HG03457 (cell line): ENCODE results near the gene SPRR1A.

Source experiments
- ATAC-seq: cut with Tn5 transposase; IDR thresholded peaks from one replicate; pipeline ENCODE4 v1.9.1; 2021; ENCODE audit warnings: moderate number of reproducible peaks; ENCODE audit not compliant: unreplicated experiment

Gene SPRR1A

DNA sequence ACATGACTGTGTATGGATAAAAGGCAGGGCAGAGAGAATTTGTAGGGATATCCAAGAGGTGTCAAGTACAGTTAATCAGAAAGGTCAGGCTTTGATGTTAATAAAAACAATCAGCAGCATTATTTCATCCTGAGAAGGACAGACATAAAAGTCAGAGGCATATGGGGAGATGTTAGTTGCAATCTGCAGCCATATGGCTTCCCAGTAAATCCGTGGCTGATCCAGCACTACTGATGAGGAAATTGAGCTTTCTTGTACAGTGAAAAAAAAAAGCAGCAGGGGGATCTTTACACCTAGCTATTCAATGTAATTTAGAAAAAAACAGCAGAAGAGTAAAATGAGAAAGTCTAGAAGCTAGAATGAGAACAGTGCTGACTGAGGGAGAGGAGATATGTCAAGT lies 44.9 kb downstream of the SPRR1A start:
- no peak for ATAC-seq

DNA sequence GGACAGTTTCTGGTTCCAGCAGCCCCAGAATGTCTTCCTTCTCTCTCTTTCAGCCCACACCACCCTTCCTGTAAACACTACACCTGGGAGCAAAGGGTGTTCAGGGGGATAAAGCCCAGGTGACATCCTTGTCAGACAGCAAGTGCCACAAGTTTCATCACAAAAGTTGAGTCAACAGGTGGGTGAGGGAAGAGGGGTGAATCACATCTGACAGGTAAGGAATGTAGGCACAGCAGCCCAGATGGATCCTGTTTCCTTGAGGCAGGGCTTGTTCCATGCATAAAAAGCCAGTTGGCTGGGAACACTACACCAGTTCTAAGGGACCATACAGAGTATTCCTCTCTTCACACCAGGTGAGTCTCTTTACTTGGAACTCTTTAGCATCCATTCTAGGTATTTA lies 47.0 kb downstream of the SPRR1A start, which contains the start of gene SPRR1B:
Gene SPRR1B (plus strand): TSS at position 309 of the 400 bp plus-strand sequence. CDS start 1,143 bp downstream, outside the sequence.
- ATAC-seq: no peak

DNA sequence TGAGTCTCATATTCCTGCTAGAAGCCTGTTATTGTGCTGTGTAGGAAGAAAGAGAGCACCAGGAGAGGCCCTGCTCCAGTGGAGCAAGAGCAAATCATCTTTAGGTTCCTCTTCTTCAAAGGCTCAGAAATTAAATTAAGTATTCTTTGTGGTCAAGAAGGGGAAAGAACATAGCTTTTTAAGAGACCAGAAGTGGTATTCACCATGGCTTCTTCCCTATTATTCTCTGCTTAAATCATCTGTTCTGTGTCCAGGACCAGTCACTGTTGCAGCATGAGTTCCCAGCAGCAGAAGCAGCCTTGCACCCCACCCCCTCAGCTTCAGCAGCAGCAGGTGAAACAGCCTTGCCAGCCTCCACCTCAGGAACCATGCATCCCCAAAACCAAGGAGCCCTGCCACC lies 48.2 kb downstream of the SPRR1A start:
- no peak for ATAC-seq

- ATAC-seq: no peak
These were observed 48.9 kb downstream of the SPRR1A start for GRCh38 chr1:153032677-153033308.

- no peak for ATAC-seq
These were observed 51.3 kb downstream of the SPRR1A start for GRCh38 chr1:153035211-153035610.
